Mucosa of descending colon (tissue), 3 donors: Measurements from ENCODE around the gene HDLBP. TPM values are rescaled to one million over a fixed set of nuclear protein-coding genes. Genes with fewer than 3 reads are reported as not detected.
"Not testable (repeated sequence)": the region's sequence is repeated elsewhere in the genome, so short reads cannot be mapped to it uniquely, and the experiment has no call there.

Source experiments
- ATAC-seq: fragments of 200-7000 bp; cut with Tn5 transposase; one replicate; pipeline ENCODE4 v1.9.1; 2020; ENCODE audit warnings: mild to moderate bottlenecking, moderate library complexity
- DNase-seq, 3 donors: peaks; one replicate each; pipeline ENCODE4 v3.0.0-alpha.2; 2020
- H3K36me3 ChIP-seq: fragments of 200-600 bp; one replicate; pipeline ENCODE4 v1.8.0; 2021; ENCODE audit warnings: low read depth, mild to moderate bottlenecking
- H3K4me1 ChIP-seq: fragments of 200-600 bp; one replicate; pipeline ENCODE4 v1.8.0; 2021; ENCODE audit warnings: low read depth, mild to moderate bottlenecking
- H3K4me3 ChIP-seq: fragments of 200-600 bp; one replicate; pipeline ENCODE4 v1.8.0; 2021; ENCODE audit warnings: mild to moderate bottlenecking
- H3K9me3 ChIP-seq: fragments of 200-600 bp; one replicate; pipeline ENCODE4 v1.8.0; 2021; ENCODE audit warnings: mild to moderate bottlenecking
- intact Hi-C, 2 donors: fragments of 100-400 bp; cut with DNase I in 1 of 2; cut with micrococcal nuclease in 1 of 2; formaldehyde crosslinking; loops; one replicate each; pipeline versions ENCODE4 v1.11.0 to v1.11.1; 2022; cut with DNase I, micrococcal nuclease
- total RNA-seq, 3 donors: library from RNA; stranded (reverse); fragmentation: NEBNext Ultra II Directional in 2 of 3; extraction: Animal tissue kit (Norgen Biotek cat#: 25700) in 2 of 3; gene quantifications; one replicate each; pipeline versions ENCODE4 v1.2.1 to v1.2.4, GENCODE V29; 2021 to 2023
- TF ChIP-seq, protein P1 (sequence below): fragments of 200-600 bp; IDR thresholded peaks from one replicate; pipeline ENCODE4 v1.8.0; 2022; ENCODE audit warnings: antibody characterized with exemption, mild to moderate bottlenecking
- donor health status: DM: no; HTN: no; CAD: no; lungs with moderate emphysema.
- donor health status: DM: no; HTN: no; CAD: no.
- donor health status: DM: no; HTN: yes; CAD: no.

The HDLBP gene
- total RNA-seq, 3 donors from 2014 or later: 363 to 417 (median 379) TPM

DNA sequence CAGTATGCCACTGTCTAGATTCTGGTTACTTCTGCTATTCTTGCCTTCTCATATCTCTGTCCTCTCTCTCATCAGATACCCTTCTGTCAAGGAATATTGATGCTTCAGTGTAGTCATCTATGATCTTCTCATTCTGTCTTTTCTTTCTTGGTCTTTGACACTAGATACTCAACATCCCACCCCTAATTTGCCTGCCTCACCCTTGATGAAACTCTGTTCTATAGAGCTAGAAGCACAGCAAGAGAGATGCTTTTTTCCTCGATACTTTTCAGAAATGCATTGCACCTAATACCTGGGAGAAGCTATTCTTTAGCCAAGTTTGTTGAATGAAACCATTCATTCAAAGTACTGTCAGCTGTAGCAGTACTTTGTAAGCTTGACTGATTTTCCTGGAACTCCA lies 9.8 kb upstream of the HDLBP start:
- H3K36me3 ChIP-seq: no peaks in the 10 kb centered on the region
- H3K9me3 ChIP-seq: no peaks in the 10 kb centered on the region
- H3K4me1 ChIP-seq: peaks cover 5% of the 10 kb centered on the region
- intact Hi-C loops: no loop called here
- DNase-seq (no peak), ATAC-seq (no peak)
- no peak overlapping the region for H3K4me3 ChIP-seq
- TF ChIP-seq, protein P1, sequence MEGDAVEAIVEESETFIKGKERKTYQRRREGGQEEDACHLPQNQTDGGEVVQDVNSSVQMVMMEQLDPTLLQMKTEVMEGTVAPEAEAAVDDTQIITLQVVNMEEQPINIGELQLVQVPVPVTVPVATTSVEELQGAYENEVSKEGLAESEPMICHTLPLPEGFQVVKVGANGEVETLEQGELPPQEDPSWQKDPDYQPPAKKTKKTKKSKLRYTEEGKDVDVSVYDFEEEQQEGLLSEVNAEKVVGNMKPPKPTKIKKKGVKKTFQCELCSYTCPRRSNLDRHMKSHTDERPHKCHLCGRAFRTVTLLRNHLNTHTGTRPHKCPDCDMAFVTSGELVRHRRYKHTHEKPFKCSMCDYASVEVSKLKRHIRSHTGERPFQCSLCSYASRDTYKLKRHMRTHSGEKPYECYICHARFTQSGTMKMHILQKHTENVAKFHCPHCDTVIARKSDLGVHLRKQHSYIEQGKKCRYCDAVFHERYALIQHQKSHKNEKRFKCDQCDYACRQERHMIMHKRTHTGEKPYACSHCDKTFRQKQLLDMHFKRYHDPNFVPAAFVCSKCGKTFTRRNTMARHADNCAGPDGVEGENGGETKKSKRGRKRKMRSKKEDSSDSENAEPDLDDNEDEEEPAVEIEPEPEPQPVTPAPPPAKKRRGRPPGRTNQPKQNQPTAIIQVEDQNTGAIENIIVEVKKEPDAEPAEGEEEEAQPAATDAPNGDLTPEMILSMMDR: no peak

DNA sequence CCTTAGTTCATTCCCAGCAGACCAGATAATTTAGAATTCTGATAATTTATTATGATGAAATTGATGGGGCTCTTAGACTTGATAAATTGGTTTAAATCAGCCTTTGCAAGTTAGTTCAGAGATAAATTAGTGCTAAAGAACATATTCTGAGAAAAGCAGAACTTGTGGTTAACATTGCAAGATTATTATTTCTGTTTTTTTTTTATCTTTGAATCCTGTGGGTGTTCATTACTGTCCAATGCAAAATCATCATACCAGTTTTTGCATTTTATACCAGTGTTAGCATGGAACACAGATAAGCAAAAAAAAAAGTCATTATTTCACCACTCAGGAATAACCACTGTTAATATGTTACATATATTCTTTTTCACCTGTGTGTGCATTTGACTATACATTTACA lies 9.3 kb upstream of the HDLBP start:
- ATAC-seq: no peak
- H3K4me1 ChIP-seq: peaks cover 8% of the 10 kb centered on the region
- no peaks in the 10 kb centered on the region for H3K36me3 ChIP-seq

GRCh38 chr2:241323778-241324177 lies 8.3 kb upstream of the HDLBP start:
- H3K4me1 ChIP-seq: peaks cover 13% of the 10 kb centered on the region
- H3K9me3 ChIP-seq: no peaks in the 10 kb centered on the region
- no peak overlapping the region for H3K4me3 ChIP-seq
- no peaks in the 10 kb centered on the region for H3K36me3 ChIP-seq
- ATAC-seq: no peak
- no peak for DNase-seq
- TF ChIP-seq, protein P1: no peak
- intact Hi-C loops: no loop called here

More for the DNA sequence above, 9.3 kb upstream of the HDLBP start:
- Histone ChIP-seq H3K4me3 (no peak overlapping the region), H3K9me3 (no peaks in the 10 kb centered on the region)
- intact Hi-C loops: no loop called here
- TF ChIP-seq, protein P1: no peak
- DNase-seq: no peak

DNA sequence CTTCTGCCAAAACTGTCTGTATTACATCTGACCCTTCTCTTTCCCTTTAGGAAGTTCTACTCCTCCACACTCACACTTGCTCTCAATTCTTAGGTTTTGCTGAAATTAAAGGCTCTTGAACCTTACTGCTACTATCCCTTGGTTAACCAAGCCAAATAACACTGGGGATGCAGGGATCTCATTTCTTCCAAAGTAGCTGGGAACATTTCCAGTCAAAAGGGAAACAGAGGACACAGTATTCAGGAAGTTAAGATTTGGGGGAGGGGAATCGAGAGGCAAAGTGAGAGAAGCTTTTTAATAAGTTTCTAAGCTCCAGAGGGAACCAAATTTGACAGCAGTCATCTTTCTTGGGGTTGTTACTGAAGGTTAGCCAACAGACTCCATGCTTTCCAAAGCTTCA lies 6.4 kb upstream of the HDLBP start:
- H3K4me1 ChIP-seq: peaks cover 29% of the 10 kb centered on the region
- H3K9me3 ChIP-seq: no peaks in the 10 kb centered on the region
- no peak overlapping the region for H3K4me3 ChIP-seq
- ATAC-seq (no peak), DNase-seq (no peak)
- TF ChIP-seq, protein P1: no peak
- no peaks in the 10 kb centered on the region for H3K36me3 ChIP-seq
- intact Hi-C loops: no loop called here

GRCh38 chr2:241321033-241321432 lies 5.6 kb upstream of the HDLBP start:
- Histone ChIP-seq H3K9me3 (no peaks in the 10 kb centered on the region), H3K36me3 (no peaks in the 10 kb centered on the region), H3K4me3 (no peak overlapping the region), H3K4me1 (peaks cover 32% of the 10 kb centered on the region)
- DNase-seq (no peak), ATAC-seq (no peak)
- TF ChIP-seq, protein P1: no peak
- intact Hi-C loops: no loop called here

- no peaks in the 10 kb centered on the region for H3K36me3 ChIP-seq
- H3K4me3 ChIP-seq: no peak overlapping the region
- H3K9me3 ChIP-seq: no peaks in the 10 kb centered on the region
- TF ChIP-seq, protein P1: no peak
- DNase-seq: no peak
- H3K4me1 ChIP-seq: peaks cover 32% of the 10 kb centered on the region
- intact Hi-C loops: no loop called here
- no peak for ATAC-seq
These were observed 4.9 kb upstream of the HDLBP start for GRCh38 chr2:241320394-241320793.

- DNase-seq, ATAC-seq, H3K36me3 ChIP-seq, intact Hi-C loops, H3K4me3 ChIP-seq, H3K9me3 ChIP-seq: not testable (repeated sequence)
- peaks cover 36% of the 10 kb centered on the region for H3K4me1 ChIP-seq
These were observed 3.4 kb upstream of the HDLBP start for GRCh38 chr2:241318830-241319229.
